Measurements from ENCODE around the gene TIMM23.

GRCh38 chr10:46014683-46015405 is 42.6 kb downstream of the TIMM23 start:
- TF ChIP-seq GATA2 (IDR thresholded peaks at IDR 0.05; ENCODE audit: low read depth, low read length): no peak
- TF ChIP-seq GATA3 (IDR thresholded peaks at IDR 0.05; ENCODE audit: low read depth, low read length): no peak

All from SH-SY5Y (cell line).